AG04450 (cell line): ENCODE data around the gene PGAM2. TPM values are rescaled to one million over a fixed set of nuclear protein-coding genes. Genes with fewer than 3 reads are reported as not detected.

ENCODE experiments used
- CTCF ChIA-PET: fragments of 300-600, 350-600 bp; formaldehyde crosslinking; extraction: SDS; loops from one replicate; lab custom pipeline; 2022; ENCODE audit warnings: antibody characterized with exemption, inconsistent platforms; lab: Charles Lee
- POLR2A ChIA-PET: fragments of 350-600 bp; formaldehyde crosslinking; extraction: SDS; loops from one replicate; lab custom pipeline; 2021; ENCODE audit warnings: antibody characterized with exemption, inconsistent platforms; lab: Yijun Ruan, JAX
- DNase-seq: peaks from one replicate; pipeline ENCODE4 v3.0.0-alpha.2; 2011; ENCODE audit warnings: low read depth, low spot score
- H3K27ac ChIP-seq: one replicate; pipeline ENCODE4 v1.5.1; 2012; ENCODE audit warnings: low read depth, low read length, control low read depth
- H3K27me3 ChIP-seq: one replicate; pipeline ENCODE4 v1.6.0; 2012; ENCODE audit warnings: low read length; ENCODE audit not compliant: control insufficient read depth, insufficient read depth
- H3K4me3 ChIP-seq: 2 replicates; pipeline ENCODE4 v1.5.1; 2011; ENCODE audit warnings: mild to moderate bottlenecking, low read depth, low read length, control low read depth
- H3K9me3 ChIP-seq: 2 replicates; pipeline ENCODE4 v1.5.1; 2012; ENCODE audit warnings: low read length; ENCODE audit not compliant: control insufficient read depth, insufficient read depth
- polyA plus RNA-seq: library from polyadenylated mRNA; depleted of rRNA; stranded (reverse); fragments of >200 nt; gene quantifications from 2 replicates; pipeline ENCODE4 v1.2.3, GENCODE V29; 2011
- TF ChIP-seq, protein P1 (sequence below): IDR thresholded peaks from 2 replicates; pipeline ENCODE4 v1.5.1; 2011; ENCODE audit warnings: low read depth, low read length, control low read depth, inconsistent platforms

Gene PGAM2
- polyA plus RNA-seq, 1 experiment: not detected

GRCh38 chr7:44066111-44066460 lies 719 bp upstream of the PGAM2 start:
- ChIA-PET CTCF (no interaction called here), POLR2A (interaction anchor here (0.9 to 1.4 kb wide), 2 partner anchors 13 to 135 kb away, joined by 4 to 7 read pairs; partner anchors contain the start of gene YKT6)
- H3K27ac ChIP-seq: no peak overlapping the region

GRCh38 chr7:44064791-44065430 lies 456 bp downstream of the PGAM2 start:
- Histone ChIP-seq H3K27me3 (peaks cover 8% of the 10 kb centered on the region), H3K9me3 (no peaks in the 10 kb centered on the region), H3K27ac (no peak overlapping the region), H3K4me3 (no peak overlapping the region)
- TF ChIP-seq, protein P1, sequence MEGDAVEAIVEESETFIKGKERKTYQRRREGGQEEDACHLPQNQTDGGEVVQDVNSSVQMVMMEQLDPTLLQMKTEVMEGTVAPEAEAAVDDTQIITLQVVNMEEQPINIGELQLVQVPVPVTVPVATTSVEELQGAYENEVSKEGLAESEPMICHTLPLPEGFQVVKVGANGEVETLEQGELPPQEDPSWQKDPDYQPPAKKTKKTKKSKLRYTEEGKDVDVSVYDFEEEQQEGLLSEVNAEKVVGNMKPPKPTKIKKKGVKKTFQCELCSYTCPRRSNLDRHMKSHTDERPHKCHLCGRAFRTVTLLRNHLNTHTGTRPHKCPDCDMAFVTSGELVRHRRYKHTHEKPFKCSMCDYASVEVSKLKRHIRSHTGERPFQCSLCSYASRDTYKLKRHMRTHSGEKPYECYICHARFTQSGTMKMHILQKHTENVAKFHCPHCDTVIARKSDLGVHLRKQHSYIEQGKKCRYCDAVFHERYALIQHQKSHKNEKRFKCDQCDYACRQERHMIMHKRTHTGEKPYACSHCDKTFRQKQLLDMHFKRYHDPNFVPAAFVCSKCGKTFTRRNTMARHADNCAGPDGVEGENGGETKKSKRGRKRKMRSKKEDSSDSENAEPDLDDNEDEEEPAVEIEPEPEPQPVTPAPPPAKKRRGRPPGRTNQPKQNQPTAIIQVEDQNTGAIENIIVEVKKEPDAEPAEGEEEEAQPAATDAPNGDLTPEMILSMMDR: no peak
- DNase-seq: no peak
- ChIA-PET POLR2A (interaction anchor here (0.6 to 0.9 kb wide), 2 partner anchors 12 to 45 kb away, joined by 3 to 7 read pairs; no protein-coding TSS in a partner anchor), CTCF (no interaction called here)

More at GRCh38 chr7:44066111-44066460, 719 bp upstream of the PGAM2 start:
- DNase-seq: no peak
- Histone ChIP-seq H3K9me3 (no peaks in the 10 kb centered on the region), H3K27me3 (peaks cover 8% of the 10 kb centered on the region), H3K4me3 (no peak overlapping the region)
- TF ChIP-seq, protein P1: no peak

DNA sequence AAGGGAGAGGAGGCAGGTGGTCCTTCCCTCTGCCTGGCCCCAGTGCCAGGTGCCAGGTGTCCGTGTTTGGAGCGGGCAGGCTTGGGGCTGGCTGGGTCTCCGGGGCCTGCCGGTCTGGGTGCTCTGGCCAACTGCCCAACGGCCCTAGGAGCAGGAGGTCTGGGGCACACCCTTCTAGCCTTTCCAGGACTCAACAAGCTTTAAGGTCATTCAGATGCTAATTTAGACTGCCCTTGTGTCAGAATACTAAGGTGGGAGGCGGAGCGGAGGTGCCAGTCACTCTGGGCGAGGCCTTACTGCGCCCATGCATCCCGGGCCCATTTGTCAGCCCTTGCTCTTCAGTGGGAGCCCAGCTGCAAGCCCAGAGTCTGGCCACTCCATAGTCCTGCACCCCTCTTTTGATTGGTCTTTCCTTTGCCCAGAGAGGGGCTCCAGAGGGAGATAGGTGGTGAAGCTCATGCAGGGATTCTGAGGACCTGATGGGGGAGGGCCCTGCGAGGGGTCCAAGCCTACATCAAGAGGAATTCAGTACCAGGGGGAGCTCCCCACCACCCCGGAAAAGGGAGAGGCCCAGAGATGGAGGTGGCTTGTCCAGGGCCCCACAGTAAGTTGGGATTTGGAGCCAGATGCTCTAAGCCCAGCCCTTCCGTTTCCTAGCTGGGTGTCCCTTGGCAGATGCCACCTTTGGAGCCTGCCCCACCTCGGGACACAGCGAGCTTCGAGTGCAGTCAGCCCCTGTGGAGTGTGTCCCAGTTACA lies 1.3 kb downstream of the PGAM2 start:
- CTCF ChIA-PET: no interaction called here
- TF ChIP-seq, protein P1: no peak
- no peaks in the 10 kb centered on the region for H3K9me3 ChIP-seq
- H3K4me3 ChIP-seq: no peak overlapping the region
- POLR2A ChIA-PET: no interaction called here
- peaks cover 8% of the 10 kb centered on the region for H3K27me3 ChIP-seq
- no peak for DNase-seq
- no peak overlapping the region for H3K27ac ChIP-seq

GRCh38 chr7:44063547-44063893 lies 1.8 kb downstream of the PGAM2 start:
- POLR2A ChIA-PET: no interaction called here
- Histone ChIP-seq H3K27ac (no peak overlapping the region), H3K27me3 (peaks cover 8% of the 10 kb centered on the region), H3K9me3 (no peaks in the 10 kb centered on the region), H3K4me3 (no peak overlapping the region)
- TF ChIP-seq, protein P1: no peak
- no peak for DNase-seq
- CTCF ChIA-PET: no interaction called here

DNA sequence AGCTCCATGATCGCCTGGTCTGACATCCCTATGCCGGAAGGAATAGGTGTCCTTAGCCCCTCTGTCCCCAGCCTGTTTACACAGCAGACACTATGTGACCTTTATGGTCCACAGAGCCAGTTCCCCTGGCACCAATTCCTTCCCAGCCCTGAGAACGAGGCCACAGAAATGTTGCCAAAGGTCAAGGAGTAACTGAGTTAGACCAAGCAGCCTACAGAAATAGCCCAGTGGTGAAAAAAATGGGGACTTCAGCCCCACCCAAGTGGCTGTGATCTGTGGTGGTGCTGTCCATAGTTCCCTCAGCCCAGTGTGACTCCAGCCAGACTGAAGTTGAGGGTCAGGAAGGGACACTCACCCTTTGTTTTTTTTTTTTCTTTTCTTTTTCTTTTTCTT lies 2.5 kb downstream of the PGAM2 start:
- no peak for DNase-seq
- peaks cover 8% of the 10 kb centered on the region for H3K27me3 ChIP-seq
- H3K27ac ChIP-seq: no peak overlapping the region
- H3K4me3 ChIP-seq: no peak overlapping the region
- H3K9me3 ChIP-seq: no peaks in the 10 kb centered on the region
- TF ChIP-seq, protein P1: no peak
- CTCF ChIA-PET: no interaction called here
- POLR2A ChIA-PET: no interaction called here
